Activated naive CD4-positive, alpha-beta T cell treated with anti-CD3 and anti-CD28 coated beads, Interleukin-2, amount 50 U/mL, for 24 hours (primary cell): Measurements from ENCODE around the gene PTPRM.

Source experiments
- H3K27ac Mint-ChIP-seq: one replicate; pipeline ENCODE4 v1.8.0; 2021; ENCODE audit warnings: mild to moderate bottlenecking, mixed read lengths
- H3K27me3 Mint-ChIP-seq: one replicate; pipeline ENCODE4 v1.8.0; 2021; ENCODE audit warnings: mixed read lengths
- H3K36me3 Mint-ChIP-seq: one replicate; pipeline ENCODE4 v1.8.0; 2021; ENCODE audit warnings: mixed read lengths
- H3K4me1 Mint-ChIP-seq: one replicate; pipeline ENCODE4 v1.8.0; 2021; ENCODE audit warnings: mixed read lengths
- H3K4me3 Mint-ChIP-seq: one replicate; pipeline ENCODE4 v1.8.0; 2021; ENCODE audit warnings: mild to moderate bottlenecking, mixed read lengths
- H3K9me3 Mint-ChIP-seq: one replicate; pipeline ENCODE4 v1.8.0; 2021; ENCODE audit warnings: mixed read lengths

Gene PTPRM

DNA sequence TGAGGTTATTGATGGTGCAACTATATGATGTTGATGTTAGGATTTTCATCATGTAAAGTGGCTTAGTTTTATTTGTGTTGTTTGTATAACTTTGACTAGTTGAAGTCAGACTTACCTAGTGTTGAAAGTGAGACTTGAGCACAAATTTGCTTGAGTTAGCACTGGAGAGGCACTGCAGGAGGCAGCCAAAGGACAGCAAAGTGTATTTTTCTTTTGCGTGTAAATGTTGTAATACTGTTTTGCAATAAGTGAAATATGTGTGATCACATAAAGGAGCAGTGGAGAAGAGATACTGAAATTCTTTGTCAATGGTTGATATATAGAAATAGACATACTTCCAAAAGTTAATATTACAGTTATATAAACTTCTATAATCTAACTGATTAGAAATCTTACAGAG, 710.2 kb downstream of the PTPRM start:
- no peaks in the 10 kb centered on the region for H3K36me3 Mint-ChIP-seq
- no peaks in the 10 kb centered on the region for H3K27me3 Mint-ChIP-seq
- no peak overlapping the region for H3K27ac Mint-ChIP-seq
- no peaks in the 10 kb centered on the region for H3K9me3 Mint-ChIP-seq
- no peak overlapping the region for H3K4me3 Mint-ChIP-seq
- no peaks in the 10 kb centered on the region for H3K4me1 Mint-ChIP-seq

DNA sequence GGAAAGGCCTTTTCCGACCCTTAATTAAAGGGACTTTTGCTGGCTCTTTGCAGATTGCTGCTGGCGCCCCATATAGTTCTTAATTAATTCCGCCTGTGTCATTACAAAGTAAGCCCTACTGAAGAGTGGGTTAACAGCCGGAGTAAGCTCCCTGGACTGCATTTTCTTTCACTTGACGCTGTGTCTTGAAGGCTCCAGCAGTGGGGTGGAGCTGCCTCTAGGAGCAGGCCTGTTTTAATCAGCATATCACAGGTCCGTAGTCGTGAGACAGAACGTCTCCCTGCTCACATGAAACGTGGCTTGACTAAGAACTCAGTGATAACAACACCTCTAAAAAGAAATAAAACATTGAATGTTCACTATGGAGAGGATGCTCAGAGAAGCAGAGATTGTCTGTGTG, 712.2 kb downstream of the PTPRM start:
- no peaks in the 10 kb centered on the region for H3K9me3 Mint-ChIP-seq
- no peaks in the 10 kb centered on the region for H3K36me3 Mint-ChIP-seq
- H3K4me1 Mint-ChIP-seq = no peaks in the 10 kb centered on the region
- H3K4me3 Mint-ChIP-seq = no peak overlapping the region
- H3K27me3 Mint-ChIP-seq = no peaks in the 10 kb centered on the region
- no peak overlapping the region for H3K27ac Mint-ChIP-seq

DNA sequence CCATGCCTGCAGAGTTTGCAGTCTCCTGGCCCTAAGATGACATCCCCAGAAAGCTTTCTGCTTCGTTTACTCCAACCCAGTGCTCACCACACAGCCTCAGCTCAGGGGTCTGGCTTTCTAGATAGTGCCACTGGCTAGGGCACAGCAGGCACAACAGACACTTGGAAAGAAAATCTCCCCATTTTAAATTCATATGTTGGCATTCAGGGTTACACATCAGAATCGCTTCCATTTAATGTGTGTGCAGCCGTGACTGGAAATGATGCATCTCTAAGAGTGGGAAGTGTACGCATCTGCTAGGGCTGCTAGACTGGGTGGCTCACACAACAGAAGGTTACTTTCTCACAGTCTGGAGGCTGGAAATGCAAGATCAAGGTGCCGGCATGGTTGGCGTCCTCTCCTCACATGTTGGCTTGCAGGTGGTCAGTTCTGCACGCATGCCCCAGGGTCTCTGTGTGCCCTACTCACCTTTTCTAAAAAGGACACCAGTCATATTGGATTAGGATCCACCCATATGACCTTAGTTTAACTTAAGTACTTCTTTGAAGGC, 712.7 kb downstream of the PTPRM start:
- H3K4me3 Mint-ChIP-seq = no peak overlapping the region
- no peak overlapping the region for H3K27ac Mint-ChIP-seq
- no peaks in the 10 kb centered on the region for H3K4me1 Mint-ChIP-seq
- no peaks in the 10 kb centered on the region for H3K36me3 Mint-ChIP-seq
- no peaks in the 10 kb centered on the region for H3K27me3 Mint-ChIP-seq
- no peaks in the 10 kb centered on the region for H3K9me3 Mint-ChIP-seq

DNA sequence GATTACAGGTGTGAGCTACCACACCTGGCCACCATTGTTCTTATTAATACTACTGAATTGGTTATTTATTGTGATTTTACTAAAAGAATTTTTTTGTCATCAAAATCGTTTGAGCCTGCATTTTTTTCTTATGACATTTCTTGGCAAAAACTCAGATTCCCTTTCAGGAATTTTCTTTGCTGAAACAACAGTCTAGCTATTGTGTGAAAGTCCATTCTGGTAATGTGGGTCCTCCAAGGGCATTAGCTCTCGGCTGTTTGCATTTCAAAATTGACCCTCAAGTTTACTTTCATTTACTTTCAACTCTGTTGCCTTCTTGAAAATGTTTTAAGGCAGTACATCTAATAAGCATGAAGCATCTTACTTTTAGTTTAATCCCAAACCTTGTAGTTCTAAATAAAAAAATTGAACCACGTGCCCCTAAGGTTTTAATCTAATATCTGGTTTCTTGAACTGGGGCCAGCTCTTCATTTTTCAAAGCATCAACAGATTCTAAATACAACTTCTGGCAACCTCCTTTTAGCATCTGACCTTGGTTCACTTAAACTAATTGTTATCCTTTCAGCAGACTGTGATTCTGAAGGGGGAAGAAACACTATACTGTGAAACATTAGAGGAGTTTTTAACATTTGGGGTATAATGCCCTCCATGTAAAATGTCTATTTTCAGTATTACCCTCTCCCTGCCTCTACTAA, 716.9 kb downstream of the PTPRM start:
- Mint-ChIP-seq H3K9me3 (no peaks in the 10 kb centered on the region), H3K27ac (no peak overlapping the region), H3K27me3 (no peaks in the 10 kb centered on the region), H3K36me3 (no peaks in the 10 kb centered on the region), H3K4me3 (no peak overlapping the region), H3K4me1 (no peaks in the 10 kb centered on the region)

DNA sequence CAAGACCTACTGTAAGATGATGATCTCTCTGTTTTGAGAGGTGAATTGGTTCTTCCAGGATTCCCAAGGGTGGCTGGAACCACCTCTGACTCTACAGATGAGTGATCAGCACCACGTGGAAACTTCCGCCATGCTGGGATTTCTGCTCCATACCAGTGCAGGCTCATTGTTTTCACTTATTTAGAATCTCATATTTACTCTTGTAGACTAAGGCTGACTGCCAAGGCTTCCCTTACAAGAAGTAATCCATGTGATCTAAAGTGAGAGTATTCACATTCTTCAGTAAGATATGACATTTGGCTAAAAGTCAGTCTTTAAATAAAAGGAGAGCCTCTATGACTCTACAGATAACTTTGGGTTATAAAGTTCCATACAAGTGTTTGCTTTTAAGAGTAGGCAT, 719.2 kb downstream of the PTPRM start:
- H3K4me3 Mint-ChIP-seq = no peak overlapping the region
- no peak overlapping the region for H3K27ac Mint-ChIP-seq
- H3K27me3 Mint-ChIP-seq = no peaks in the 10 kb centered on the region
- H3K9me3 Mint-ChIP-seq = no peaks in the 10 kb centered on the region
- no peaks in the 10 kb centered on the region for H3K4me1 Mint-ChIP-seq
- no peaks in the 10 kb centered on the region for H3K36me3 Mint-ChIP-seq

DNA sequence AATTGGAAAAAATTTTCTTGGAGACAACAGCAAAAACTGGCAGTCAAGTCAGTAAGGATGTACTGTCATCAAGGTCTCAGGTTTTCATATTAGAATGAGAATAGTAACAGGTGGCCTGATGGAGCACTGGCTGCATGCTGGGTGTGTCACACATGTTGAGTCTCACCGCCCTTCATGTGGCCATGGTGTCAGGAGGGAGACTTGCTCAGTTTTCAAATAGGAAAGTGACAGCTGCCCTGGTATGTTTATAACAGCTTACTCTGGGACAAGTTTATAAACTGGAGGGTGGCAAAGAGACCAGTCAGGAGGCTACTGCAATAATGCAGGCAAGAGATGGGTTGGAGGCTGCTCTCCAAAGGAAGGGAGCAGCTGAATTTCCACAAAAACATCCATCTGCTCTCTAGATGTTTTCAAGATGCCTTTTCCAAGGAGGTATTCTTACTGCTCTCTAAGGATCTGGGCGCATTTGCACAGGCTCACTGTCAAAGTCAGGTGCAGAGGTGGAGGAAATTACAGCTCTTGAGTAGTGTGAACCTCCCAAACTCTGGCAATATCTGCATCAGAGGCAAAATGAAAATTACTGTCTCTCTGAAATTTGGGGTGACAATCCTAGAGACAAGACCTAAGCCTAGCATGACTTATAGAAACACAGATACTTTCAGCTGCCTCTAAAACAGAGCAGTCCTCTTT, 720.2 kb downstream of the PTPRM start:
- Mint-ChIP-seq H3K36me3 (no peaks in the 10 kb centered on the region), H3K27ac (no peak overlapping the region), H3K4me3 (no peak overlapping the region), H3K4me1 (no peaks in the 10 kb centered on the region), H3K9me3 (no peaks in the 10 kb centered on the region), H3K27me3 (no peaks in the 10 kb centered on the region)

DNA sequence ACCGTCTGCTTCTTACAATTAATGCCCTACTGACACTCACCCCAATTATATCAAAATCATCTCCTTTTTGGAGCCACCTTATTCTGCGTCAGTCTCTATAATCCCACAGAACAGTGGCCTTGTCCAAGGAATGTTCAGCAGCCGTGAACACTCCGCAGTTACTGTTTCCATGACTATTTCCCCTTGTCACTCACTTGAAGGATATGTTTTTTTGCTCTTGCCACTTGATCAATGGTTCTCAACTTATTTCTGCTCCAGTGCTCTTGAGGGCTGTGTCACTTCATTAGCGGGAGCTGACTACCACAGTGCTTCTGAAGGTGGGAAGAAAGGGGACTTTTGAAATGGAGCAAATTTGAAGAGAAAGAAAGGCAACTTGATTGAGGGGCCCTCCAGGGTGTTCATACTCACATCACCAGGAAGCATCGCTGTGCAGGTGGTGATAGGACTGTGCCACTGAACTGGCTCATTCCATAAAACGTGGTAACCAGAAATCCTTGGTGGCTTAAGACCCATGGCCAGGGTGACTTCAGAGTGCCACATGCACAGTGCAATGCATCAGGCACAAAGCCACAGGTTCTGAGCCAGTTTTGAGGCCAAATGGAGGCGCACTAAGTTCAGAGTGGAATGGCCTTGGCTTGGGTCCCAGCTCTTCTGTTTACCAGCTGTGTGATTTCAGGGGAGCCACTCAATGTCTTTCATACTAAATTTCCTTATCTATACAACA, 721.5 kb downstream of the PTPRM start:
- Mint-ChIP-seq H3K27me3 (no peaks in the 10 kb centered on the region), H3K36me3 (no peaks in the 10 kb centered on the region), H3K27ac (no peak overlapping the region), H3K4me3 (no peak overlapping the region), H3K9me3 (no peaks in the 10 kb centered on the region), H3K4me1 (no peaks in the 10 kb centered on the region)

DNA sequence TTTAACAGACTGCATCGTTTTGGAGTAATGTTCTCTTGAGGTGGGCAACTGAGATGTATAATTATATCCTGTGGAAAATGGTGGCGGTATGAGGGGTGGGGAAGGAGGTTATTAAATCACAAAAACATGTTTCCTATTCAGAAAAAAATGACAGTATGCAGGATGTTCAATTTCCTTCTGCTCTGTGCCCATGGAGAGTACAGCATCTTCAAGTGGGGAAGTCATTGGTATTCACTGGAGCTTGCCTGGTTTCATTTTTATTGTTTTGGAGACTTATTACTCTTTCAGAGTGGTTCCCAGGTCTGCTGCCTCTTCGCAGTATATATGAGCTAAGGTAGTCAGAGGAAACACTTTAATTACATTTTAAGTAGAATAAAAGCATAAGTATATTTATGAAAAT, 723.3 kb downstream of the PTPRM start:
- Mint-ChIP-seq H3K27ac (no peak overlapping the region), H3K4me3 (no peak overlapping the region), H3K36me3 (no peaks in the 10 kb centered on the region)

DNA sequence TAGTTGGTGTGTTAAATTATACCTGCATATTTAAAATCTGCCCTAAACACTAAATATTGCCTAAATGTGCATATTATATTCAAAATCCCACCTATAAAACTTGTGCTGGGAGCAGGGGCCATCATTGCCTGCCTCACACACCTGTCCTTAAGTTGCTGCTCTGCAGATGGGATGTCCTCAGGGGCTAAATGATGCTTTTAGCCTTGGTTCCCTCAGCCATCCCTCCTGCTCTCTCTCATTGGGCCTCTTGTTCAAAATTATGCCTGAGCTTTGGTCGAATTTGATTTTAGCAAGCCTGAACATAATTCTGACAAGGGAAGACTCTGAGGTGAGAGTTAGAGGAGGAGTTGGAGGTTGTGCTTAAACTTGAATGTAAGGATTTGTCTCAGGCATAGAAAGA, 723.8 kb downstream of the PTPRM start:
- Mint-ChIP-seq H3K9me3 (no peaks in the 10 kb centered on the region), H3K4me3 (no peak overlapping the region), H3K4me1 (no peaks in the 10 kb centered on the region), H3K27ac (no peak overlapping the region), H3K36me3 (no peaks in the 10 kb centered on the region), H3K27me3 (no peaks in the 10 kb centered on the region)

More for the DNA sequence above, 723.3 kb downstream of the PTPRM start:
- H3K9me3 Mint-ChIP-seq = no peaks in the 10 kb centered on the region
- no peaks in the 10 kb centered on the region for H3K4me1 Mint-ChIP-seq
- no peaks in the 10 kb centered on the region for H3K27me3 Mint-ChIP-seq

DNA sequence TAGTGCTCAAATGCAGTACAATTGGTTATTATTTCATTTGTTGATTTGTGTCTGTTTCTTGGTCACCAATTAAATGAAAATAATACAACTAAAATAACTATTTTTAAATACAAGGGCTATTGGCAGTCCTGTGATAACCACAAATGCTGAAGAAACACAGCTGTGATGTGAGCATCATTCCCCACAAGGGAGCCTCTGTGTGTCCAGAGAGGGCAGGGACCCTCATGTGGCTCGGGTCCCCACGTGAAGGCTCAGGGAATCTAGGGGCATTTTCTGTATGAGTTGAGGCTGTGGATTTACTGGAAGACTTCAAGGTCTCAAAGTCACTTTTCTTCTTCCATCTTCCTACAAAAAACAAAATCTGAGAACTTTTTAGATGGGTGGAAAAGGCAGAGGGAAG, 726.1 kb downstream of the PTPRM start:
- Mint-ChIP-seq H3K4me1 (no peaks in the 10 kb centered on the region), H3K9me3 (no peaks in the 10 kb centered on the region), H3K36me3 (no peaks in the 10 kb centered on the region), H3K27ac (no peak overlapping the region), H3K27me3 (no peaks in the 10 kb centered on the region), H3K4me3 (no peak overlapping the region)

DNA sequence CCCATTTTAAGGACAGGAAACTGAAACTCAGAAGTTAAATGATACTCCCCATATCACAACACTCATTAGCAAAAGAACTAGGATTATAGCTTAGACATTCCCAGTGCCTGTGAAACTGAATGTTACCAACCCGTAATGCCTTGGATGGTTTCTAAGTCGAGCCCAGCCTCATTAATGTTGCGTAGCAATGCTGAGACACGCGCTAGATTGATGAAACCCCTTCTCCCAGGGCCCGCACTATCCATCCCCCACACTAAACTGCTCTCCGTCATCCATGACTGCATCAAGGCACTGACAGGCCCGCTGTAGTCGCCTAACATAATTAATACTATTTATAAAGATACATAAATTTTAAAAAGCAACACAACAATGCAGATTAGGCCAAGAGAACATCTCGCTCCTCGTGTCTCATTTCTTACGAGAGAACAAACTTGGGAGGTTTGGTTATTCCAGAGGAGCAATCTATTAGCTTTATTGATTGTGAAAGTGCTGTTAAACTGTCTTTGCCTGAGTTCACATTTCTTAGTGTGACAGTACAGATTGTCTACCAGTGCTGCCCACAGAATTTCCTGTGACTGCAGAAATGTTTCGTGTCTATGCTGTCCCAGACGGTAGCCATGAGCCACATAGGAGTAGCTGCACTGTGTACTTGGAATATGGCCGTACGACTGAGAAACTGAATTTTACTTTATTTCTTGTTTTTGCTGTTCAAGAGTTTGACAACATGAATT, 729.9 kb downstream of the PTPRM start:
- no peaks in the 10 kb centered on the region for H3K36me3 Mint-ChIP-seq
- no peaks in the 10 kb centered on the region for H3K27me3 Mint-ChIP-seq
- H3K9me3 Mint-ChIP-seq = no peaks in the 10 kb centered on the region
- no peak overlapping the region for H3K4me3 Mint-ChIP-seq
- no peak overlapping the region for H3K27ac Mint-ChIP-seq
- H3K4me1 Mint-ChIP-seq = no peaks in the 10 kb centered on the region

DNA sequence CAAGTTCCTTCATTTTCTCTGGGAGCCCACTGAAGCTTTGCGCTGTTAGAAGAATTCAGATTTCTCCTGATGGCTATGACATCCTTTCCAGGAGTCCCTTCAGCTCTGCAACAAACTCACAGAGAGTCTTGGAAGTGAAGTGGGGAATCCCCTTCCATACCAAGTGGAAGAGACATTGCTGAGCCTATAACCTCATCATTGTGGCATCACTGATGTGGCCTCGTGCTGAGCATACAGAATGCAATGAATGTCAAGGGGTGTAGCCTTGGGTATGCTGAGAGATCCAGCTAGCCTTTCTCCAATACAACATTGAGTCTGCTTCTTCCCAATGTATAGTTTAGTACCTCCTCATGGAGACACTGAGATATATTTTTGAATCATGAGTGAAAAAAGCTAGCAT, 731.1 kb downstream of the PTPRM start:
- Mint-ChIP-seq H3K36me3 (no peaks in the 10 kb centered on the region), H3K27ac (no peak overlapping the region), H3K4me3 (no peak overlapping the region), H3K9me3 (no peaks in the 10 kb centered on the region), H3K27me3 (no peaks in the 10 kb centered on the region), H3K4me1 (no peaks in the 10 kb centered on the region)

DNA sequence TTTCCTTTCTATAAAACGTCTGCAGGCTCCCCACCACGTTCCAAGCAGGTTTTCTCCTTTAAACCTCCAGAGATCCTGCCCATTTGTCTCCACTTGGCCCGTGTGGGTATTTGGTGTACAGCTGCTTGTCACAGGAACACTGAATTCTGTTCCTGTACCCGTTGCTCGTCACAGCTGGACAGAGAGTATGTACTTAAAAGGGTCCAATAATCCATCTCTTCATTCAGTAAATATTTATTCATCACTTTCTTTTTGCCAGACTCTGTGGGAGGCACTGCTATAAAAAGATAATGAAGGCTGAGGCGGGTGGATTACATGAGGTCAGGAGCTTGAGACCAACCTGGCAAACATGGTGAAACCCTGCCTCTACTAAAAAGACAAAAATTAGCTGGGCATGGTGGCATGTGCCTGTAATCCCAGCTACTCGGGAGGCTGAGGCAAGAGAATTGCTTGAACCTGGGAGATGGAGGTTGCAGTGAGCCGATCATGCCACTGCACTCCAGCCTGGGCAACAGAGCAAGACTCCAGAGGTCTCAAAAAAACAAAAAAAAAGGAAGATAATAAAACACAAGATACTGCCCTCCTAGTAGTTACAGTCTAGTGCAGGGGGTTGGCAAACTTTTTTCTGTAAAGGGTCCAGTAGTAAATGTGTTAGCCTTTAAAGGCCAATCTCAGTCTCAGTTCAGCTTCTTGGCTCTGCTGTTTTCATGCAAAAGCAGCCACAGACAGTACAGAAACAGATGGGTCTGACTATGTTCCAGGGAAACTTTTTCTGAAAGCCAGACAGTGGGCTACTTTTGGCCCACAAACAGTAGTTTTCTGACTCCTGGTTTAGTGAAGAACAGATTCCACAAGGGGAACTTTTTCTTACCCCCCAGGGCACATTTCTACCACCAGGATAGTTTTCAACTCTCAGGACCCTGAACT, 732.2 kb downstream of the PTPRM start:
- no peak overlapping the region for H3K4me3 Mint-ChIP-seq
- H3K9me3 Mint-ChIP-seq = no peaks in the 10 kb centered on the region
- no peaks in the 10 kb centered on the region for H3K27me3 Mint-ChIP-seq
- no peaks in the 10 kb centered on the region for H3K4me1 Mint-ChIP-seq
- H3K36me3 Mint-ChIP-seq = no peaks in the 10 kb centered on the region
- no peak overlapping the region for H3K27ac Mint-ChIP-seq

DNA sequence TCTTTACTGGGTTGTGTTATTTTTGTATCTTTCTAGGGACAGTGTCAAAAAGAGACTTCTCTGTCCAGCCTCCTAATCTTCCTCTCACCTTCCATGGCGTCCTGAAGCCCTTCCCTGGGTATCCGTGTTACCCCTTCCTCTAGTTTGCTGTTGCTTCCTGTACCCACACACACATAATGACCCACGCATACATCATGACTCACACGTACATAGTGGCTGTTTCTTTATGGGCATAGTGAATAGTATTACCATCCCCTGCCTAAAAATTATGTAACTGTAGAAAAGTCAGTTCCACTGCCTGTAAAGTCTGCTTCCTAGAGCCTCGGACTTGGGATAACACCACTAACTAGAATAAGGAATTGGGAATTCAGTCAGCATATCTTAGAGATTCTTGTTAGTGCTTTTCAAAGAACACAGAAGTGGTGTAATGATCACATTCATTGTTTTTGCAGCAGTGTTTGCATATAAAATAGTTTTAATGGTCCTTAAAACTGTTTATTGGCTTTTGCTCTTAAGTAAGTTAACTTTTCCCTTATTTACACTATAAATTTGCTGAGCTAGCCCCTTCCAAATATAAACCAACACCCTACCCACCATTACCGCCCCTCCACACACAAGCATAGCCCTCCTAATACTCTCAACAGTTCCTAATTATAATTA, 733.8 kb downstream of the PTPRM start:
- H3K4me1 Mint-ChIP-seq = no peaks in the 10 kb centered on the region
- no peaks in the 10 kb centered on the region for H3K9me3 Mint-ChIP-seq
- no peaks in the 10 kb centered on the region for H3K36me3 Mint-ChIP-seq

More for the DNA sequence above, 733.8 kb downstream of the PTPRM start:
- no peaks in the 10 kb centered on the region for H3K27me3 Mint-ChIP-seq
- no peak overlapping the region for H3K27ac Mint-ChIP-seq
- no peak overlapping the region for H3K4me3 Mint-ChIP-seq
